ENCODE measurements around the gene SYT17.
A peak's percentile ranks its signal among the peaks of the same experiment; 100 is the strongest.

Gene SYT17

GRCh38 chr16:19132898-19133297 lies 35.1 kb upstream of the SYT17 start:
- no peak for TF ChIP-seq CTCF (IDR thresholded peaks at IDR 0.05; ENCODE audit: low read depth, low read length)
- no peak for DNase-seq (ENCODE audit: low read depth in 2 of 2)
- H3K4me3 ChIP-seq (replicated peaks in 1 of 2; ENCODE audit: low read depth in 2 of 2, low read length in 2 of 2) = no peak overlapping the region

GRCh38 chr16:19133600-19133999 lies 34.4 kb upstream of the SYT17 start:
- H3K4me3 ChIP-seq (replicated peaks in 1 of 2; ENCODE audit: low read depth in 2 of 2, low read length in 2 of 2) = no peak overlapping the region
- DNase-seq (ENCODE audit: low read depth in 2 of 2) = no peak
- TF ChIP-seq CTCF (IDR thresholded peaks at IDR 0.05; ENCODE audit: low read depth, low read length) = no peak

GRCh38 chr16:19135201-19135842 lies 32.7 kb upstream of the SYT17 start:
- no peak overlapping the region for H3K4me3 ChIP-seq (replicated peaks in 1 of 2; ENCODE audit: low read depth in 2 of 2, low read length in 2 of 2)
- no peak for DNase-seq (ENCODE audit: low read depth in 2 of 2)
- TF ChIP-seq CTCF (IDR thresholded peaks at IDR 0.05; ENCODE audit: low read depth, low read length) = no peak

GRCh38 chr16:19135896-19136438 lies 32.1 kb upstream of the SYT17 start:
- DNase-seq (ENCODE audit: low read depth in 2 of 2) = peak in 1 of 2 donors; percentile 39
- TF ChIP-seq CTCF (IDR thresholded peaks at IDR 0.05; ENCODE audit: low read depth, low read length) = no peak

GRCh38 chr16:19136549-19137196 lies 31.4 kb upstream of the SYT17 start:
- TF ChIP-seq CTCF (IDR thresholded peaks at IDR 0.05; ENCODE audit: low read depth, low read length) = no peak
- peak; percentile 17 to 33 for DNase-seq (ENCODE audit: low read depth in 2 of 2)
- no peak overlapping the region for H3K4me3 ChIP-seq (replicated peaks in 1 of 2; ENCODE audit: low read depth in 2 of 2, low read length in 2 of 2)

More at GRCh38 chr16:19135896-19136438, 32.1 kb upstream of the SYT17 start:
- no peak overlapping the region for H3K4me3 ChIP-seq (replicated peaks in 1 of 2; ENCODE audit: low read depth in 2 of 2, low read length in 2 of 2)

- TF ChIP-seq CTCF (IDR thresholded peaks at IDR 0.05; ENCODE audit: low read depth, low read length) = no peak
- DNase-seq (ENCODE audit: low read depth in 2 of 2) = peak in 1 of 2 donors; percentile 20
- H3K4me3 ChIP-seq (replicated peaks in 1 of 2; ENCODE audit: low read depth in 2 of 2, low read length in 2 of 2) = no peak overlapping the region
These were observed 30.6 kb upstream of the SYT17 start for GRCh38 chr16:19137201-19138128.
